Testis (tissue), 2 donors: Measurements from ENCODE around the gene RAD51D.

ENCODE experiments used
- CTCF ChIP-seq, 3 experiments: fragments of 450-650 bp in 2 of 3; fragments of 200-600 bp in 1 of 3; sonication (generic) in 1 of 3; IDR thresholded peaks; one replicate each; pipeline ENCODE4 v1.5.1; 2016 to 2019; ENCODE audit warnings: antibody characterized with exemption in 3 of 3, mild to moderate bottlenecking in 2 of 3, moderate library complexity in 1 of 3
- POLR2A ChIP-seq: fragments of 450-650 bp; IDR thresholded peaks from one replicate; pipeline ENCODE4 v1.6.1; 2017; ENCODE audit warnings: antibody characterized with exemption, mild to moderate bottlenecking, moderate library complexity

GRCh38 chr17:35117984-35118383 lies 1.7 kb downstream of the RAD51D start:
- TF ChIP-seq CTCF (IDR thresholded peaks at IDR 0.05) (peak in 1 of 3 experiments; percentile 24), POLR2A (no peak)
